Astrocyte of the cerebellum (primary cell): Measurements from ENCODE around the gene VPS26B.

ENCODE experiments used
- DNase-seq: peaks from one replicate; pipeline ENCODE4 v3.0.0-alpha.2; 2011; ENCODE audit warnings: low read depth
- H3K4me3 ChIP-seq: 2 replicates; pipeline ENCODE4 v1.5.1; 2011; ENCODE audit warnings: mild to moderate bottlenecking, low read depth, low read length, moderate library complexity
- CTCF ChIP-seq: IDR thresholded peaks from 2 replicates; pipeline ENCODE4 v1.5.1; 2012; ENCODE audit warnings: low read length, low read depth, moderate library complexity, mild to moderate bottlenecking; ENCODE audit errors: missing control alignments
- in situ Hi-C: cut with HindIII; loops from 2 replicates; pipeline ENCODE4 v1.10.0; 2017; ENCODE audit warnings: low sequenced_read_pairs

Gene VPS26B

GRCh38 chr11:134200688-134201087 lies 23.8 kb upstream of the VPS26B start:
- DNase-seq = no peak
- no peak overlapping the region for H3K4me3 ChIP-seq
- in situ Hi-C loops = no loop called here
- TF ChIP-seq CTCF = no peak

DNA sequence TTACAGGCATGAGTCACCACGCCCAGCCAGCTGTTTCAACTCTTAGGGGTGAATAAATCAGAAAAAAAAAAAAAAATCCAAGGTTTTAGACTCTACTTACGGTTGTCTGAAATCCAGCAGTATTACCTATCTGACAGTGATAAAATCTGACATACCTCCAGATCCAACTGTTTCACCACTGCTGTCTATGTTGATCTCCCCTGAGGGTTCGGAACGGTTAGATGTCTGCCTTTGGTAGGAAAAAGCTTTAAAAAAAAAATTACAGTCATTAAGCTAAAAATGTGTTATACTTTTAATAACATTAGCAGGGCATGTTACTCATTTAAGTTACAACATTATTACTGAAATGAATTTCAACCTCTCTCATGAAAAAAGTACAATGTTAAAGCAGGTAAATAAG lies 21.8 kb upstream of the VPS26B start:
- no peak overlapping the region for H3K4me3 ChIP-seq
- TF ChIP-seq CTCF = no peak
- DNase-seq = no peak
- in situ Hi-C loops = no loop called here

DNA sequence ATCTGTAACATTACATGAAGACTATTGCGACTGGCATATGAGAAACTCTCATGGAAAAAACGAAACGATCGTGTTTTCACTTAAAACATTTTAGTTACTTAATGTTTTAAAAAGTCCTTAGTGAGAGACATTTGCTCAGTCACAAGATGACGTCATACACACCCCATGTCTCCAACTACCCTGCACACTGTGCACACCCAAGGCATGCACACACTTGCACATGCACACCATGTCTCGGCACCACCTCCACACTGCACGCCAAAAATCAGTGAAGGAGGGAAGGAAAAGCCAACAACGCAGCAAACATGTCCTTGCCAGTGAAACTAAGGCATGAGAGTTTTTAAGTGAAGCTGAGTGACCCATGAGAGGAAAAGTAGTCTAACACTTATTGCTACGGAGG lies 18.7 kb upstream of the VPS26B start:
- H3K4me3 ChIP-seq = no peak overlapping the region
- no peak for DNase-seq
- no peak for TF ChIP-seq CTCF
- in situ Hi-C loops = no loop called here

DNA sequence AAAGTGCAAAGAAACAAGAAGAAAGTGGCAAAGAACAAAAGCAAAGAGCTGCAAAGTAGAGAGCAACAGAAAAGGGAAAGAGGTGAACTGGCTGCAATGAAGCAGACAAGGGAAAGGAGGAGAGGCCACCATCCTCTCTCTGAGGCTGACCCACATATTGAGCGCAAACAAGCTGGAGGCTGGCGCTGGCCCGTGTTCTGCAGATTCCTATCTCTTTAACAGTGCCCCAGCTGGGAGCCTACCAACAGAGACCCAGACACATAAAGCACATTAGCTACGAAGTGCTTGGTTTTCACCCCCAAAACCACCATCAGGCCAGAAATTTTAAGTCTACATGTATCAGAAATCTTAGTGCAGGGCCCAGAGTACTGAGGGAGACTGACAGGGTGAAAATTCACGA lies 18.3 kb upstream of the VPS26B start:
- no peak overlapping the region for H3K4me3 ChIP-seq
- no peak for DNase-seq
- in situ Hi-C loops = no loop called here
- no peak for TF ChIP-seq CTCF

DNA sequence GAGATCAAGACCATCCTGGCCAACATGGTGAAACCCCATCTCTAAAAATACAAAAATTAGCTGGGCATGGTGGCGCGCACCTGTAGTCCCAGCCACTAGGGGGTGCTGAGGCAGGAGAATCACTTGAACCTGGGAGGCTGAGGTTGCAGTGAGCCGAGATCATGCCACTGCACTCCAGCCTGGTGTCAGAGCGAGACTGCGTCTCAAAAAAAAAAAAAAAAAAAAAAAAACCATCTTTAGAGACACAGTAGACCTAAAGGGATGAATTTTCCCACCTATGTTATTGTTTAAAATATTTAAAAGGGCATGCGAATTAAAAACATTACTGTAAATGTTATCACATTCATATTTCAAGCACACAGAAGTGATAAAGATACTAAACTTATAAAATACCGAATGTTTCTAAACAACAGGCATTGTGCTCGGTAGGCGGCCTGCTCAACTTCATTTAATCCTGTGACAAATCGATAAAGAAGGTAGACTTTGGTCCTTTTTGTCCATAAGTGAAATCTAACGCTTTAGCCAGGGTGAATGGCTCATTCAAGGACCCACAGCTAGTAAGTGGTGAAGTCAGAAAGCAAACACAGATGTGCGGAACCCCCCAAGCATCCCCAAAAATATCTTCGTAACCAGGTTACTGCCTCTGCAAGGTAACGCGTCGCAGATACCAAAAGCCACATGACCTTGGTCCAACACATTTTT lies 16.8 kb upstream of the VPS26B start:
- in situ Hi-C loops = no loop called here
- no peak for DNase-seq
- no peak overlapping the region for H3K4me3 ChIP-seq
- peak; percentile 70 for TF ChIP-seq CTCF

DNA sequence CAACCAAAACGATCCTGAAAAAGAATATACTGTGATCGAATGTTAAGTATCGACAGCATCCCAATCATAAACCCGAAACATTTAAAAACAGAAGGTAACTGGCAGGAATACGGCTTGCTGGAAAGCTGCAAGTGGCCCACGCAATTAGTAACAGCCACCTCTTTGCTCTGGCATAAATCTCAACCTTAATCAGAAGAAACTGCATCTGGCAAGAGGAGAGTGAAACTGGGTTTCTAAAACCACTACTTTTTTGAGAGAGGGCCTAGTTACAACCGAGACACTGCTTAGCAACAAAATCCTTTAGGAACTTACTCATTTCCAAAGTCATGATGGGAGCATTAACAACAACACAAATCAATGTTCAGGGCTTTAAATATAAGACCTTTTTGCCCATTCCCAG lies 8.6 kb upstream of the VPS26B start:
- TF ChIP-seq CTCF = no peak
- H3K4me3 ChIP-seq = no peak overlapping the region
- DNase-seq = no peak
- in situ Hi-C loops = no loop called here
